ENCODE data around the gene PCSK6.

- no peak for TF ChIP-seq POLR2A (IDR thresholded peaks at IDR 0.05)
- TF ChIP-seq, protein P1, sequence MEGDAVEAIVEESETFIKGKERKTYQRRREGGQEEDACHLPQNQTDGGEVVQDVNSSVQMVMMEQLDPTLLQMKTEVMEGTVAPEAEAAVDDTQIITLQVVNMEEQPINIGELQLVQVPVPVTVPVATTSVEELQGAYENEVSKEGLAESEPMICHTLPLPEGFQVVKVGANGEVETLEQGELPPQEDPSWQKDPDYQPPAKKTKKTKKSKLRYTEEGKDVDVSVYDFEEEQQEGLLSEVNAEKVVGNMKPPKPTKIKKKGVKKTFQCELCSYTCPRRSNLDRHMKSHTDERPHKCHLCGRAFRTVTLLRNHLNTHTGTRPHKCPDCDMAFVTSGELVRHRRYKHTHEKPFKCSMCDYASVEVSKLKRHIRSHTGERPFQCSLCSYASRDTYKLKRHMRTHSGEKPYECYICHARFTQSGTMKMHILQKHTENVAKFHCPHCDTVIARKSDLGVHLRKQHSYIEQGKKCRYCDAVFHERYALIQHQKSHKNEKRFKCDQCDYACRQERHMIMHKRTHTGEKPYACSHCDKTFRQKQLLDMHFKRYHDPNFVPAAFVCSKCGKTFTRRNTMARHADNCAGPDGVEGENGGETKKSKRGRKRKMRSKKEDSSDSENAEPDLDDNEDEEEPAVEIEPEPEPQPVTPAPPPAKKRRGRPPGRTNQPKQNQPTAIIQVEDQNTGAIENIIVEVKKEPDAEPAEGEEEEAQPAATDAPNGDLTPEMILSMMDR (IDR thresholded peaks at IDR 0.05): no peak
Observed at GRCh38 chr15:101447561-101448071, 41.9 kb downstream of the PCSK6 start.
